ENCODE results near the gene C20orf204. TPM values are rescaled to one million over a fixed set of nuclear protein-coding genes. Genes with fewer than 3 reads are reported as not detected.

The C20orf204 gene
- total and polyA plus RNA-seq, 4 donors, result 0.07 to 0.59 (median 0.12) TPM

DNA sequence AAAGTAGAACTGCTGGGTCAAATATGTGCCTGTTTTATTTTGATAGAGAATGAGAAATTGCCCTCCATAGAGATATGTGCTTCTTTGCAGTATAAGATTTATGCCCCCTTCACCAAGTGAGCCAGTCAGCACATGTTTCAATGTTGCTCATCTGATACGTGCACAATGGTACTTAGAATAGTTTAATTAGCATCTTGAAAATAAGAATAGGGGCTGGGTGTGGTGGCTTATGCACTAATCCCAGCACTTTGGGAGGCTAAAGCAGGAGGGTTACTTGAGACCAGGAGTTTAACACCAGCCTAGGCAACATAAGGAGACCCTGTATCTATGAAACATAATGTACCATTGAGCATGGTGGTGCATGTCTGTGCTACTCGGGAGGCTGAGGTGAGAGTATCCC, 20.3 kb upstream of the C20orf204 start:
- TF ChIP-seq GABPA (IDR thresholded peaks at IDR 0.05 in 1 of 2, conservative IDR thresholded peaks at IDR 0.05 in 1 of 2) (no peak), JUND (IDR thresholded peaks at IDR 0.05) (no peak), HNF4G (IDR thresholded peaks at IDR 0.05) (no peak), YY1 (IDR thresholded peaks at IDR 0.05) (no peak), HNF4A (conservative IDR thresholded peaks at IDR 0.05) (no peak), FOXA1 (IDR thresholded peaks at IDR 0.05) (no peak), RXRA (IDR thresholded peaks at IDR 0.05) (no peak), RAD21 (IDR thresholded peaks at IDR 0.05) (no peak), TAF1 (conservative IDR thresholded peaks at IDR 0.05) (no peak)
- TF ChIP-seq, protein P1, sequence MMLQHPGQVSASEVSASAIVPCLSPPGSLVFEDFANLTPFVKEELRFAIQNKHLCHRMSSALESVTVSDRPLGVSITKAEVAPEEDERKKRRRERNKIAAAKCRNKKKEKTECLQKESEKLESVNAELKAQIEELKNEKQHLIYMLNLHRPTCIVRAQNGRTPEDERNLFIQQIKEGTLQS (IDR thresholded peaks at IDR 0.05), result no peak
- TF ChIP-seq, protein P2, sequence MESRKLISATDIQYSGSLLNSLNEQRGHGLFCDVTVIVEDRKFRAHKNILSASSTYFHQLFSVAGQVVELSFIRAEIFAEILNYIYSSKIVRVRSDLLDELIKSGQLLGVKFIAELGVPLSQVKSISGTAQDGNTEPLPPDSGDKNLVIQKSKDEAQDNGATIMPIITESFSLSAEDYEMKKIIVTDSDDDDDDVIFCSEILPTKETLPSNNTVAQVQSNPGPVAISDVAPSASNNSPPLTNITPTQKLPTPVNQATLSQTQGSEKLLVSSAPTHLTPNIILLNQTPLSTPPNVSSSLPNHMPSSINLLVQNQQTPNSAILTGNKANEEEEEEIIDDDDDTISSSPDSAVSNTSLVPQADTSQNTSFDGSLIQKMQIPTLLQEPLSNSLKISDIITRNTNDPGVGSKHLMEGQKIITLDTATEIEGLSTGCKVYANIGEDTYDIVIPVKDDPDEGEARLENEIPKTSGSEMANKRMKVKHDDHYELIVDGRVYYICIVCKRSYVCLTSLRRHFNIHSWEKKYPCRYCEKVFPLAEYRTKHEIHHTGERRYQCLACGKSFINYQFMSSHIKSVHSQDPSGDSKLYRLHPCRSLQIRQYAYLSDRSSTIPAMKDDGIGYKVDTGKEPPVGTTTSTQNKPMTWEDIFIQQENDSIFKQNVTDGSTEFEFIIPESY (IDR thresholded peaks at IDR 0.05), result no peak
- TF ChIP-seq, protein P3, sequence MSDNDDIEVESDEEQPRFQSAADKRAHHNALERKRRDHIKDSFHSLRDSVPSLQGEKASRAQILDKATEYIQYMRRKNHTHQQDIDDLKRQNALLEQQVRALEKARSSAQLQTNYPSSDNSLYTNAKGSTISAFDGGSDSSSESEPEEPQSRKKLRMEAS (IDR thresholded peaks at IDR 0.05), result no peak
- TF ChIP-seq, protein P4, sequence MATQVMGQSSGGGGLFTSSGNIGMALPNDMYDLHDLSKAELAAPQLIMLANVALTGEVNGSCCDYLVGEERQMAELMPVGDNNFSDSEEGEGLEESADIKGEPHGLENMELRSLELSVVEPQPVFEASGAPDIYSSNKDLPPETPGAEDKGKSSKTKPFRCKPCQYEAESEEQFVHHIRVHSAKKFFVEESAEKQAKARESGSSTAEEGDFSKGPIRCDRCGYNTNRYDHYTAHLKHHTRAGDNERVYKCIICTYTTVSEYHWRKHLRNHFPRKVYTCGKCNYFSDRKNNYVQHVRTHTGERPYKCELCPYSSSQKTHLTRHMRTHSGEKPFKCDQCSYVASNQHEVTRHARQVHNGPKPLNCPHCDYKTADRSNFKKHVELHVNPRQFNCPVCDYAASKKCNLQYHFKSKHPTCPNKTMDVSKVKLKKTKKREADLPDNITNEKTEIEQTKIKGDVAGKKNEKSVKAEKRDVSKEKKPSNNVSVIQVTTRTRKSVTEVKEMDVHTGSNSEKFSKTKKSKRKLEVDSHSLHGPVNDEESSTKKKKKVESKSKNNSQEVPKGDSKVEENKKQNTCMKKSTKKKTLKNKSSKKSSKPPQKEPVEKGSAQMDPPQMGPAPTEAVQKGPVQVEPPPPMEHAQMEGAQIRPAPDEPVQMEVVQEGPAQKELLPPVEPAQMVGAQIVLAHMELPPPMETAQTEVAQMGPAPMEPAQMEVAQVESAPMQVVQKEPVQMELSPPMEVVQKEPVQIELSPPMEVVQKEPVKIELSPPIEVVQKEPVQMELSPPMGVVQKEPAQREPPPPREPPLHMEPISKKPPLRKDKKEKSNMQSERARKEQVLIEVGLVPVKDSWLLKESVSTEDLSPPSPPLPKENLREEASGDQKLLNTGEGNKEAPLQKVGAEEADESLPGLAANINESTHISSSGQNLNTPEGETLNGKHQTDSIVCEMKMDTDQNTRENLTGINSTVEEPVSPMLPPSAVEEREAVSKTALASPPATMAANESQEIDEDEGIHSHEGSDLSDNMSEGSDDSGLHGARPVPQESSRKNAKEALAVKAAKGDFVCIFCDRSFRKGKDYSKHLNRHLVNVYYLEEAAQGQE (IDR thresholded peaks at IDR 0.05), result no peak
- no peak overlapping the region for H3K9ac ChIP-seq (ENCODE audit: low read depth in 1 of 2, low read length in 2 of 2)
- no peaks in the 10 kb centered on the region for H3K4me1 ChIP-seq (ENCODE audit: control insufficient read depth in 4 of 4, insufficient read depth in 4 of 4, low read length in 3 of 4)
- no peaks in the 10 kb centered on the region for H3K9me3 ChIP-seq (ENCODE audit: control insufficient read depth in 4 of 4, low read length in 3 of 4)
- no peak overlapping the region for H3K27ac ChIP-seq (ENCODE audit: low read depth in 1 of 2, low read length in 2 of 2)
- WGBS, result 93% methylated on average over 2 of the region's 2 CpGs
- H3K4me3 ChIP-seq (ENCODE audit: low read depth in 1 of 3, low read length in 3 of 3), result no peak overlapping the region
- DNase-seq (ENCODE audit: low spot score), result no peak
- no peaks in the 10 kb centered on the region for H3K27me3 ChIP-seq (ENCODE audit: control insufficient read depth in 4 of 4, insufficient read depth in 4 of 4, low read length in 3 of 4)
- peaks cover 7 to 58% (median 41%) of the 10 kb centered on the region in 4 donors for H3K36me3 ChIP-seq (ENCODE audit: control insufficient read depth in 4 of 4, insufficient read depth in 3 of 4, low read depth in 1 of 4, low read length in 3 of 4)

DNA sequence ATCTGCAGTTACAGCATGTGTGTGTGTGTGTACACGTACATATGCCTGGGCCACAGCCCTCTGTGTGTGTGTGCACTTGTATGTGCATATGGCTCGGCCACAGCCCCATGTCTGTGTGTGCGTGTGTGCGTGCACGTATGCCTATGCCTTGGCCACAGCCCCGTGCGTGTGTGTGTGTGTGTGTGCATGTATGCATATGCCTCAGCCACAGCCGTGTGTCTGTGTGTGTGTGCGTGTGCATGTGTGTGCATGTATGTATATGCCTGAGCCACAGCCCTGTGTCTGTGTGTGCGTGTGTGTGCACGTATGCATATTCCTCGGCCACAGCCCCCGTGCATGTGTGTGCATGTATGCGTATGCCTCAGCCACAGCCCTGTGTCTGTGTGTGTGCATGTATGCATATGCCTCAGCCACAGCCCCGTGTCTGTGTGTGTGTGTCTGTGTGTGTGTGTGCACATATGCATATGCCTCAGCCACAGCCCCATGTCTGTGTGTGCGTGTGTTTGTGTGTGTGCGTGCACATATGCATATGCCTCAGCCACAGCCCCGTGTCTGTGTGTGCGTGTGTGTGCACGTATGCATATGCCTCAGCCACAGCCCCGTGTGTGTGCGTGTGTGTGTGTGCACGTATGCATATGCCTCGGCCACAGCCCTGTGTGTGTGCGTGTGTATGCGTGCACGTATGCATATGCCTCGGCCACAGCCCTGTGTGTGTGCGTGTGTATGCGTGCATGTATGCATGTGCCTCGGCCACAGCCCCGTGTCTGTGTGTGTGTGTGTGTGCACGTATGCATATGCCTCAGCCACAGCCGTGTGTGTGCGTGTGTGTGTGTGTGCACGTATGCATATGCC, 14.6 kb upstream of the C20orf204 start:
- Histone ChIP-seq H3K4me3 (ENCODE audit: low read depth in 1 of 3, low read length in 3 of 3) (no peak overlapping the region), H3K9ac (ENCODE audit: low read depth in 1 of 2, low read length in 2 of 2) (no peak overlapping the region), H3K4me1 (ENCODE audit: control insufficient read depth in 4 of 4, insufficient read depth in 4 of 4, low read length in 3 of 4) (peaks cover 15 to 34% (median 27%) of the 10 kb centered on the region in 4 donors), H3K27ac (ENCODE audit: low read depth in 1 of 2, low read length in 2 of 2) (no peak overlapping the region), H3K27me3 (ENCODE audit: control insufficient read depth in 4 of 4, insufficient read depth in 4 of 4, low read length in 3 of 4) (no peaks in the 10 kb centered on the region), H3K36me3 (ENCODE audit: control insufficient read depth in 4 of 4, insufficient read depth in 3 of 4, low read depth in 1 of 4, low read length in 3 of 4) (peaks cover 5 to 36% (median 24%) of the 10 kb centered on the region in 4 donors), H3K9me3 (ENCODE audit: control insufficient read depth in 4 of 4, low read length in 3 of 4) (no peaks in the 10 kb centered on the region)
- WGBS, result 98% methylated on average over 36 of the region's 36 CpGs
- no peak for DNase-seq (ENCODE audit: low spot score)
- TF ChIP-seq HNF4A (conservative IDR thresholded peaks at IDR 0.05), result no peak
- TF ChIP-seq, protein P5, sequence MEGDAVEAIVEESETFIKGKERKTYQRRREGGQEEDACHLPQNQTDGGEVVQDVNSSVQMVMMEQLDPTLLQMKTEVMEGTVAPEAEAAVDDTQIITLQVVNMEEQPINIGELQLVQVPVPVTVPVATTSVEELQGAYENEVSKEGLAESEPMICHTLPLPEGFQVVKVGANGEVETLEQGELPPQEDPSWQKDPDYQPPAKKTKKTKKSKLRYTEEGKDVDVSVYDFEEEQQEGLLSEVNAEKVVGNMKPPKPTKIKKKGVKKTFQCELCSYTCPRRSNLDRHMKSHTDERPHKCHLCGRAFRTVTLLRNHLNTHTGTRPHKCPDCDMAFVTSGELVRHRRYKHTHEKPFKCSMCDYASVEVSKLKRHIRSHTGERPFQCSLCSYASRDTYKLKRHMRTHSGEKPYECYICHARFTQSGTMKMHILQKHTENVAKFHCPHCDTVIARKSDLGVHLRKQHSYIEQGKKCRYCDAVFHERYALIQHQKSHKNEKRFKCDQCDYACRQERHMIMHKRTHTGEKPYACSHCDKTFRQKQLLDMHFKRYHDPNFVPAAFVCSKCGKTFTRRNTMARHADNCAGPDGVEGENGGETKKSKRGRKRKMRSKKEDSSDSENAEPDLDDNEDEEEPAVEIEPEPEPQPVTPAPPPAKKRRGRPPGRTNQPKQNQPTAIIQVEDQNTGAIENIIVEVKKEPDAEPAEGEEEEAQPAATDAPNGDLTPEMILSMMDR (IDR thresholded peaks at IDR 0.05; ENCODE audit: low read depth, low read length, missing input control), result no peak
- TF ChIP-seq FOXA1 (IDR thresholded peaks at IDR 0.05), result no peak
- TF ChIP-seq, protein P3 (IDR thresholded peaks at IDR 0.05), result no peak
- TF ChIP-seq NR2F2 (IDR thresholded peaks at IDR 0.05), result no peak
- TF ChIP-seq YY1 (IDR thresholded peaks at IDR 0.05), result no peak
- TF ChIP-seq, protein P1 (IDR thresholded peaks at IDR 0.05), result no peak
- TF ChIP-seq, protein P4 (IDR thresholded peaks at IDR 0.05), result no peak
- no peak for TF ChIP-seq GABPA (IDR thresholded peaks at IDR 0.05 in 1 of 2, conservative IDR thresholded peaks at IDR 0.05 in 1 of 2)
- no peak for TF ChIP-seq TAF1 (conservative IDR thresholded peaks at IDR 0.05)
- TF ChIP-seq FOXA2 (IDR thresholded peaks at IDR 0.05), result no peak
